Ovary (tissue), 3 donors: ENCODE results near the gene GPR55.

ENCODE experiments used
- CTCF ChIP-seq, 3 donors: fragments of 450-650 bp in 2 of 3; fragments of 200-600 bp in 1 of 3; IDR thresholded peaks; one replicate each; pipeline versions ENCODE4 v1.5.1 to v1.8.0; 2016 to 2022; ENCODE audit warnings: antibody characterized with exemption in 3 of 3, mild to moderate bottlenecking in 1 of 3
- EP300 ChIP-seq: sonication (generic); formaldehyde crosslinking; IDR thresholded peaks from one replicate; pipeline ENCODE4 v1.6.1; 2017; ENCODE audit warnings: antibody characterized with exemption
- POLR2A ChIP-seq: fragments of 450-650 bp; IDR thresholded peaks from one replicate; pipeline ENCODE4 v1.6.1; 2017; ENCODE audit warnings: antibody characterized with exemption, mild to moderate bottlenecking, moderate library complexity
- donor health status: DM: no; HTN: no; CAD: no.

GRCh38 chr2:230974096-230974913 lies 49.3 kb upstream of the GPR55 start:
- TF ChIP-seq EP300 (no peak), POLR2A (no peak), CTCF (IDR thresholded peaks at IDR 0.05) (no peak)
